Hepatocyte (in vitro differentiated cells): Measurements from ENCODE around the gene NDUFB2. TPM values are rescaled to one million over a fixed set of nuclear protein-coding genes. Genes with fewer than 3 reads are reported as not detected.

Experiments
- DNase-seq: peaks from one replicate; pipeline ENCODE4 v3.0.0-alpha.2; 2016; ENCODE audit warnings: low spot score
- H2AFZ ChIP-seq: fragments of 200-600 bp; sonication (generic); 2 replicates; pipeline ENCODE4 v1.6.0; 2016; ENCODE audit warnings: antibody characterized with exemption, mild to moderate bottlenecking
- H3K27ac ChIP-seq: fragments of 200-600 bp; sonication (generic); 2 replicates; pipeline ENCODE4 v1.5.1; 2016; ENCODE audit warnings: mild to moderate bottlenecking
- H3K27me3 ChIP-seq: fragments of 200-600 bp; sonication (generic); 2 replicates; pipeline ENCODE4 v1.6.1; 2016
- H3K36me3 ChIP-seq: fragments of 200-600 bp; sonication (generic); replicated peaks from 2 replicates; pipeline ENCODE4 v1.5.1; 2016; ENCODE audit warnings: low read depth; ENCODE audit not compliant: insufficient read depth
- H3K4me1 ChIP-seq: fragments of 200-600 bp; sonication (generic); 2 replicates; pipeline ENCODE4 v1.5.1; 2016; ENCODE audit warnings: mild to moderate bottlenecking, moderate library complexity; ENCODE audit not compliant: insufficient read depth
- H3K4me2 ChIP-seq: fragments of 200-600 bp; sonication (generic); 2 replicates; pipeline ENCODE4 v1.6.0; 2016
- H3K4me3 ChIP-seq: fragments of 200-600 bp; sonication (generic); 2 replicates; pipeline ENCODE4 v1.5.1; 2016; ENCODE audit warnings: mild to moderate bottlenecking
- H3K79me2 ChIP-seq: fragments of 200-600 bp; sonication (generic); 2 replicates; pipeline ENCODE4 v1.6.0; 2017; ENCODE audit warnings: mild to moderate bottlenecking
- H3K9me2 ChIP-seq: fragments of 200-600 bp; sonication (generic); replicated peaks from 2 replicates; pipeline ENCODE4 v1.6.0; 2017; ENCODE audit warnings: mild to moderate bottlenecking; ENCODE audit not compliant: insufficient read depth
- H3K9me3 ChIP-seq: fragments of 200-600 bp; sonication (generic); 2 replicates; pipeline ENCODE4 v1.5.1; 2016; ENCODE audit warnings: low read depth, mild to moderate bottlenecking
- H4K20me1 ChIP-seq: fragments of 200-600 bp; sonication (generic); 2 replicates; pipeline ENCODE4 v1.6.0; 2016; ENCODE audit warnings: mild to moderate bottlenecking; ENCODE audit not compliant: insufficient read depth, poor library complexity, severe bottlenecking
- EZH2 ChIP-seq: fragments of 200-600 bp; sonication (generic); IDR thresholded peaks from 2 replicates; pipeline ENCODE4 v1.6.1; 2016; ENCODE audit warnings: antibody characterized with exemption, mild to moderate bottlenecking, borderline replicate concordance
- EZH2phosphoT487 ChIP-seq: fragments of 200-600 bp; sonication (generic); IDR thresholded peaks from one replicate; pipeline ENCODE4 v1.6.1; 2018; ENCODE audit warnings: antibody characterized with exemption, mild to moderate bottlenecking, low read depth, moderate library complexity; ENCODE audit not compliant: unreplicated experiment, severe bottlenecking
- WGBS: methylation state at CpG from one replicate; pipeline ENCODE4 v1.1.6; 2016; ENCODE audit warnings: low lambda C conversion rate; ENCODE audit errors: missing lambda C conversion rate; 5-methylcytosine and 5-hydroxymethylcytosine counted together
- polyA plus RNA-seq: library from polyadenylated mRNA; unstranded; fragments of >200 nt; fragmentation: Nextera tagmentation; extraction: Ambion mirVana; gene quantifications from 2 replicates; pipeline ENCODE4 v1.2.1, GENCODE V29; 2016
- total RNA-seq: library from RNA; depleted of rRNA; stranded (reverse); fragments of >200 nt; gene quantifications from 2 replicates; pipeline ENCODE4 v1.2.3, GENCODE V29; 2014
- TF ChIP-seq, protein P1 (sequence below): fragments of 200-600 bp; sonication (generic); IDR thresholded peaks from 2 replicates; pipeline ENCODE4 v1.5.1; 2016; ENCODE audit warnings: antibody characterized with exemption, mild to moderate bottlenecking; ENCODE audit not compliant: poor library complexity

NDUFB2 gene
- total and polyA plus RNA-seq, 2 experiments from 2014 or later, result 372 to 379 TPM

DNA sequence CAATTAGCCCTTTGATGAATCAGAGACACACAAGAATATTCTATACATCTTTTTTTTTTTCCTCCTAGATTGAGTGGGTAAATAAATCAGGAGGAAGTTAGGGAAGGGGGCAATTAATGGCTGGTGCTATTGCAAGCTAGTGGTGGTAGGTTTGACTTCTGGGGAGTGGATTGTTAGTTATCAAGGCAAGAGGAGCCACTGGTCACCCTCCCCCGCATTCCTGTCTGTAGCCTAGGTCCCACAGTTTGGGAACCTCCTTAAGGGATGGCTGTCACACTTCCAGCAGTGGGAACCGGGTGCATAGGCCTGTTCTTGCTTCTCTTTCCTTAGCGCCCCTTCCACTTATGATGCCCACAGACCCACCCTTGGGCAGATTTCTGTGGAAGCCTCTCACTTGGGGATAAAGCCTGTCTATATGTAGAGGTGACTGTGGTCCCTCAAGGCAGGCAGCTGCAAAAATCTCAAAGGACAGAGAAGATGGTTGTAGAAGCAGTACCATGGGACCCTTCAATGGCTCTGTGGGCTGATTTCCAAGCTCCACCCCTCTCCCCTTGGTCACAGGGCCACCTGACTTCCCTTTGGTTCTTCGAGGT lies 26.1 kb upstream of the NDUFB2 start:
- H2AFZ ChIP-seq, result no peak overlapping the region

DNA sequence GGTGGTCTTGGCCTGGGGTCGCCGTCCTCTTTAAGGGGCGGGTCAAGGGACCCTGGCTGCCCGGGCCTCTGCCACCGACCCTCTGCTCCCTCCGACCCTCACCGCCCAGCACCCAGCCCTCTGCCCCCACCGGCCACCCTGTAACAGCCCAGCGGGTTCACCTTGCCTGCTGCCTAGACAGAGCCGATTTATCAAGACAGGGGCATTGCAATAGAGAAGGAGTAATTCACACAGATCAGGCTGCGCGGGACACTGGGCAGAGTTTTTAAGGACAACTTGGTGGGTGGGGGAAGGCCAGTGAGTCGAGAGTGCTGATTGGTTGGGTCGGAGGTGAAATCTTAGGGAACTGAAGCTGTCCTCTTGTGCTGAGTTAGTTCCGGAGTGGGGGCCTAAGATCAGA lies 24.5 kb upstream of the NDUFB2 start:
- Histone ChIP-seq H3K4me2 (peak overlapping the region; percentile 99), H3K9me2 (no peaks in the 10 kb centered on the region), H3K4me3 (no peak overlapping the region), H3K36me3 (no peaks in the 10 kb centered on the region), H3K79me2 (no peaks in the 10 kb centered on the region), H4K20me1 (no peaks in the 10 kb centered on the region), H3K9me3 (no peaks in the 10 kb centered on the region), H3K4me1 (peaks cover 14% of the 10 kb centered on the region), H2AFZ (peak overlapping the region; percentile 94), H3K27me3 (no peaks in the 10 kb centered on the region), H3K27ac (no peak overlapping the region)
- TF ChIP-seq, protein P1, sequence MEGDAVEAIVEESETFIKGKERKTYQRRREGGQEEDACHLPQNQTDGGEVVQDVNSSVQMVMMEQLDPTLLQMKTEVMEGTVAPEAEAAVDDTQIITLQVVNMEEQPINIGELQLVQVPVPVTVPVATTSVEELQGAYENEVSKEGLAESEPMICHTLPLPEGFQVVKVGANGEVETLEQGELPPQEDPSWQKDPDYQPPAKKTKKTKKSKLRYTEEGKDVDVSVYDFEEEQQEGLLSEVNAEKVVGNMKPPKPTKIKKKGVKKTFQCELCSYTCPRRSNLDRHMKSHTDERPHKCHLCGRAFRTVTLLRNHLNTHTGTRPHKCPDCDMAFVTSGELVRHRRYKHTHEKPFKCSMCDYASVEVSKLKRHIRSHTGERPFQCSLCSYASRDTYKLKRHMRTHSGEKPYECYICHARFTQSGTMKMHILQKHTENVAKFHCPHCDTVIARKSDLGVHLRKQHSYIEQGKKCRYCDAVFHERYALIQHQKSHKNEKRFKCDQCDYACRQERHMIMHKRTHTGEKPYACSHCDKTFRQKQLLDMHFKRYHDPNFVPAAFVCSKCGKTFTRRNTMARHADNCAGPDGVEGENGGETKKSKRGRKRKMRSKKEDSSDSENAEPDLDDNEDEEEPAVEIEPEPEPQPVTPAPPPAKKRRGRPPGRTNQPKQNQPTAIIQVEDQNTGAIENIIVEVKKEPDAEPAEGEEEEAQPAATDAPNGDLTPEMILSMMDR, result no peak
- TF ChIP-seq EZH2phosphoT487, result no peak
- no peak for TF ChIP-seq EZH2
- DNase-seq, result no peak
- WGBS, result 64% methylated on average over 8 of the region's 15 CpGs

More for the DNA sequence above, 26.1 kb upstream of the NDUFB2 start:
- no peak overlapping the region for H3K4me2 ChIP-seq
- H3K9me2 ChIP-seq, result no peaks in the 10 kb centered on the region
- H3K27me3 ChIP-seq, result no peaks in the 10 kb centered on the region
- H4K20me1 ChIP-seq, result no peaks in the 10 kb centered on the region
- no peaks in the 10 kb centered on the region for H3K36me3 ChIP-seq
- H3K9me3 ChIP-seq, result no peaks in the 10 kb centered on the region
- H3K27ac ChIP-seq, result no peak overlapping the region
- H3K4me3 ChIP-seq, result no peak overlapping the region
- 88% methylated on average over 4 of the region's 4 CpGs for WGBS
- H3K4me1 ChIP-seq, result peaks cover 14% of the 10 kb centered on the region
- H3K79me2 ChIP-seq, result no peaks in the 10 kb centered on the region
- DNase-seq, result no peak
- TF ChIP-seq, protein P1, result no peak
- TF ChIP-seq EZH2phosphoT487 (no peak), EZH2 (no peak)

- Histone ChIP-seq H3K4me3 (peak within 1 kb of the TSS; percentile 91), H3K4me1 (peaks cover 14% of the 10 kb centered on the region), H3K79me2 (no peaks in the 10 kb centered on the region), H3K9me2 (no peaks in the 10 kb centered on the region), H2AFZ (peak within 1 kb of the TSS; percentile 94), H4K20me1 (no peaks in the 10 kb centered on the region), H3K9me3 (no peaks in the 10 kb centered on the region), H3K27ac (peak within 1 kb of the TSS; percentile 80), H3K4me2 (peak within 1 kb of the TSS; percentile 99), H3K27me3 (no peaks in the 10 kb centered on the region), H3K36me3 (no peaks in the 10 kb centered on the region)
- WGBS, result 3% methylated on average over 23 of the region's 41 CpGs
- no peak for TF ChIP-seq EZH2phosphoT487
- no peak for TF ChIP-seq EZH2
- TF ChIP-seq, protein P1, result no peak
- DNase-seq, result peak; percentile 77
Measured at GRCh38 chr7:140672382-140673062, 24.0 kb upstream of the NDUFB2 start, which contains the start of gene ADCK2. TSS of gene ADCK2 (plus strand) at chr7:140672945. CDS start at chr7:140673331, 386 bp downstream.
